ENCODE data around the gene RBPJ. TPM values are rescaled to one million over a fixed set of nuclear protein-coding genes. Genes with fewer than 3 reads are reported as not detected.
A peak's percentile ranks its signal among the peaks of the same experiment; 100 is the strongest.

RBPJ gene
- total RNA-seq (2014; rRNA removed; shearing (Covaris generic)): 17.8 and 23.8 TPM in 2 replicates

DNA sequence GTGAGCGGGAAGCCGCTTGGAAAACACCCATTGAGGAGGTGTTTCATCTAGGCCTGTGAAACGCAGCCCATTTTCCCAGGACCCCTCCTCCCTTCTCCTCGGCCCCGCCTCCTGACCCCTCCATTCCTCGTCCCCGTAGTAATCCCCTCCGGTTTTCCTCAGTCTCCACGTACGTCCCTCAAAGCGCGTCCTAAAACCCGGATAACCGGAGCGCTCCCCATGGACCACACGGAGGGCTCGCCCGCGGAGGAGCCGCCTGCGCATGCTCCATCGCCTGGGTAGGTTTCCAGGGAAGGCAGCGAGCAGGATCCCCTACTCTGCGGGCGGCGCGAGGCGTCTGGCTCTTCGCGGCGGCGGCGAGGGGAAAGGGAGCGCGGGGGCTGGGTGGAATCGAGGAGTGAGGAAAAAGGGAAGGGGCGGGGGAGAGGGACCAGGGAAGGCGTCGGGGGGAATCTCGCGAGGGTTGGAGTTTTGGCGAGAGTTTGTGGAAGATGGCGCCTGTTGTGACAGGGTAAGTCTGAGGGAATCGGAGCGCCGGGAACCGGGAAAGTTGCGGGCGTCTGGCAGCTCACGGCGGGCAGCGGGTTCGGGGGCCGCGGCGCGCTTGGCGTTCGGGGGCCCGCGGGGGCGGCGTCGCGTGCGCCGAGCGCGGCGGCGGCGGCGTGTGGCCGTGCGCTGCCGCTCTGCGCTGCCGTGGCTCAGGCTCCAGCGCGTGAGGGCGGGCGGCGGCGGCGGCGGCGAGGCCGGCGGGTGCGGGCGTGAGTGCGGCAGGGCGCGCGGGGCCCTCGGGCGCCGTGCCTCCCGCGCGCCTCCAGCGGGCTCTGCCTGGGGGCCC lies at the start of gene RBPJ:
Gene RBPJ, plus strand, starts transcription at position 477 of the 835 bp plus-strand sequence. Its CDS starts 15 bp downstream, at position 492.
- DNase-seq (ENCODE audit: low spot score): peak; percentile 88

- DNase-seq (ENCODE audit: low spot score): no peak
These were observed 49.1 kb upstream of the RBPJ start for GRCh38 chr4:26271703-26272102.

DNA sequence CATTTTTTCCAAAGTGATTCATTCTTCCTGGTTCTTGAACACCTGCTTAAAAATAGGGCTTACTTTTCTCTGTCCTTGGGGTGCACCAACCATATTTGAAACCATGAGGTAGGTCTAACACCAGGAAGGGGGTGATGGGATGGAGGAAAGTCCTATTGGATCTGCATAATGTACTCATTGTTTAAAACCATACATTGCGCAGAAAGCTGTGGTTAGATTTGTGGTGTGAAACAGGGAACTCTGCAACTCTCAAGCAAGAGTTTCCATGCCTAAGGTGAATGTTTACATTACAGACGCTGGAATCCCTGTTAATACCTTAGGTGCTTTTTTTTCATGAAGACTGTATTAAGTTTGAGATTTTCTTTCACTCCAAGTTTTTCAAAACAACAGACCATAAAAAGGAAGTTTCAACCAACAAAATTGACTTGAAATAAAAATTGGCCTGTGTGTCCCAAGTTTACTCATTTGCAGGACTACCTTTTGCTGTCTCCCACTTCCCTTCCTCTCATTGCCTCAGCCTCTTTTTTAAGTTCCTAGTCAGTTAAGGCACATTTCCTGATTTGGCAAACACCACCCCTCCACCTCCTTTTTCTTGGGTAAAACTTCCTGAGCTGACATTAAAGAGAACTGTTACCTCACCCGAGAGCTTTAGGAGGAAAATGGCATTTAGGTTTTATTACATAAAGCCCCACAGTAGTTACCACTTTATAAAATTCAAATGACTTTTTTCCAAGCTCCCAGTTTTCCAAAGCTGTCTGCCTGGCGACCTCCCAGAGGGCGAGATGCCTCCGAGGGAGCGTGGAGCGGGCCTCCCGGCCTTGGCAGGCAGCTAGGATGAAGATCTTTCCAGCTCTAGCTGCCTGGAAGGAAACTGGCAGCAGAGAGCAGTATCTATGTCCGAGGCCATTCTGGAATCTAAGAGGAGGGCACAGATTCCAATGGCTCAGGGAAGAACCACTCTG lies 47.9 kb upstream of the RBPJ start:
- no peak for DNase-seq (ENCODE audit: low spot score)

DNA sequence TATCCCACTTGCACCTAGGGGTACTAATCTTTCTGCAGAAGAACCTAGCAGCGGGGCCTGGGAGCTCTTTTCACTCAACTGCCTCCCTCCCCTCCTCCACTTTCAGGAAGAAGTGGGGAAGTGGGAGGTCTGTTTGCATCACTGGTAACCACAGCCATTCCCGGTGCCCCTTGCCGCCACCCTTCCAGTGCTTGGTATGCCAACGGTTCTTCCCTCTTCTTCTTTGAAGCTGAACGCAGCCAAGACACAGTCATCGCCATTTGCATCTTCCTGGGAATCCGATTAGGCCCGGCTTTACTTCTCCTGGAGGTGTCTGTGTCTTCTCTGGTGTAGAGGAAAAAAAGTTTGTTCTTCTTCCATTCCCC lies 47.2 kb upstream of the RBPJ start:
- DNase-seq (ENCODE audit: low spot score): no peak

DNA sequence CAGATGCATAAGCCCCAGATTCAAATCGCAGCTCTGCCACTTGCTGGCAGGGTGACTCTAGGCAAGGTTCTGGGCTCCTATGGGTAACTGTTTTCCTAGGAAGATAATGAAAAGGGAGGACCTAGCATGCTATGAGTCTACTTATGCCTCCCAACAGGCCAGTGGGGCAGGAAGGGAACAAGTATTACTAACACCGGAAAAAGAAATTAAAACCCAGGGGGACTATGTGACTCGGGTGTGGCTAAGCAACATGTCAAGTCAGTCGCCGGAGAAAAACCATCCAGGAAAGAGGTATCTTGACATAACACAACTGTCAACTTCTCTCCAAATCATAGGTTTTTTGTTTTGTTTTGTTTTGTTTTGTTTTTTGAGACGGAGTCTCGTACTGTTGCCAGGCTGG lies 45.5 kb upstream of the RBPJ start:
- DNase-seq (ENCODE audit: low spot score): no peak

DNA sequence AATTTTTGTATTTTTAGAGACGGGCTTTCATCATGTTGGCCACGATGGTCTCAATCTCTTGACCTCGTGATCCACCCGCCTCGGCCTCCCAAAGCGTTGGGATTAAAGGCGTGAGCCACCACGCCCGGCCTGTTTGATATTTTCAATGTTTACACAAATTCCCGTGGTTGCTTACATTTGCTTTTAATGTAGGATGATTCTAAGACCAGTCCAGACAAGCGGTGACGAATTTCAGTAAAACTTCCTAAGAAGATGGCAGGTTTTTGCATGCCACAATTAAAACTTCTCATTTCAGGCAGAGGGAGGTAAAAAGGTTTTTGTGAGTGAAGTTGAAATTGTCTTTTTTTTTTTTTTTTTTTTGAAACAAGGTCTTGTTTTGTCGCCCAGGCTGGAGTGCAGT lies 41.4 kb upstream of the RBPJ start:
- no peak for DNase-seq (ENCODE audit: low spot score)

DNA sequence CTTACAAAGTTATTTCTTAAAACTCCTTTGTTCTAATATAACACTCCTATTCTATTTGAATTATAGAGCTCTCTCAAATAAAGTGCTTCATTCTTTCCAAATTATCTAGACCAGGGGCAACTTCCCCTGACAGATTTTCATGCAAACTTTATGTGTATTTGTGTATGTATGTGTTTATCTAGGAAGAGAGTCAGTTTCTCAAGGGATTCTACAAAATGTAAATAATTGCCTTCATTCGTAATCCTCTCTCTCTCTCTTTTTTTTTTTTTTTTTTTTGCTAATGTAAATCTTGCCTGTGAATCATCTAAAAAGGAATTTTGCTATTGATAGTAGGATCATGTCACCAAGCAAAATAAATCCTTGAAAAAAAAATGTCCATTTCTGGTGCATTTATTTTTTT lies 38.9 kb upstream of the RBPJ start:
- DNase-seq (ENCODE audit: low spot score): no peak

DNA sequence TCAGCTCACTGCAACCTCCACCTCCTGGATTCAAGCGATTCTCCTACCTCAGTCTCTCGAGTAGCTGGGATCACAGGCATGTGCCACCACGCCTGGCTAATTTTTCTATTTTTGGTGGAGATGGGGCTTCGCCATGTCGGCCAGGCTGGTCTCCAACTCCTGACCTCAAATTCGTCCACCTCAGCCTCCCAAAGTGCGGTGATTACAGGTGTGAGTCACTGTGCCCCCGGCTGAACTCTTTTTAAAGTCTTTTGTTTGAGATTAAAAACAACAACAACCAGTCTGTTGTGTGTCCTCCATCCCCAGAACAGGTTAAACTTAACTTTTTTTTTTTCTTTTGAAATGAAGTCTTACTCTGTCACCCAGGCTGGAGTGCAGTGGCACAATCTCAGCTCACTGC lies 36.3 kb upstream of the RBPJ start:
- no peak for DNase-seq (ENCODE audit: low spot score)

DNA sequence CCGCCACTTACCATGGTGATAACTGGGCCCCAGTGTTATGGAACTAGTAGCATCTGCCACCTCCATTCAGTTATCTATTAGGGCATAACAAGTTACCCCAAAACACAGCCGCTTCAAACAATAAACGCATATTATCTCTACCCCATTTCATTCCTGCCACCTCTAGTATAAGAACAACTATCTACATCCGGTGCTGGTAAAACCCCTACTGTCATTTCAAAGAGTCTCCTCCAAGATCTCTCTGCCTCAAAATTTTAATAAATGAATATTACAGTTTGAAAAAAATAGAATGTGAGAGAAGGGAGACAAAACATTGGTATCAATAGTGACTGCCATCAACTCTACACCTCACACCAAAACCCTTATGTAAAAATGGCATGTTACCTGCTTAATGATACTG lies 35.5 kb upstream of the RBPJ start:
- DNase-seq (ENCODE audit: low spot score): no peak

GRCh38 chr4:26287756-26288155 lies 33.1 kb upstream of the RBPJ start:
- DNase-seq (ENCODE audit: low spot score): no peak

DNA sequence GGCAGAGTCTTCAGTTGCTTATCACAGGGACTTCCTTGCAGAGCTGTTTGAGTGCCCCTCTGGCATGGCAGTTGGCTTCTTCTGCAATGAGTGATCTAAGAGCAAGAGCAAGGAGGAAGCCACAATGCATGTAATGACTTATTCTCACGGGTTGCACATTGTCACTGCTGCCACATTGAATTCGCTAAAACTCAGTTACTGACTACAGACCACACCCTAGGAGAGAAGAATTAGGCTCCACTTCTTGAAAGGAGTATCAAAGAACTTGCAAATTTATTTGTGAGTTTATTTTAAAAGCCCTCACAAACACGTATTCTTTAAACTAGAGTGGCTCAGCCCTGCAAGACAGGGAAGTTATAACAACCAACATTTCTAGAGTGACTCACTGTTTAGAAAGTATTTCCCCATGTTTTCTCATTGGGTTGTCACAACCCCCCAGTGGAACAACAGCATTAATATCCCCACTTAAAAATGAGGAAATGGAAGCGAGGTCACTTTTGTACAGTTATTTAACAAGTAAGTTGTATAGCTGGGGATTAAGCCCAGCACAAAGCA lies 32.4 kb upstream of the RBPJ start:
- peak; percentile 25 for DNase-seq (ENCODE audit: low spot score)

- DNase-seq (ENCODE audit: low spot score): no peak
These were observed 31.4 kb upstream of the RBPJ start for GRCh38 chr4:26289401-26289800.

DNA sequence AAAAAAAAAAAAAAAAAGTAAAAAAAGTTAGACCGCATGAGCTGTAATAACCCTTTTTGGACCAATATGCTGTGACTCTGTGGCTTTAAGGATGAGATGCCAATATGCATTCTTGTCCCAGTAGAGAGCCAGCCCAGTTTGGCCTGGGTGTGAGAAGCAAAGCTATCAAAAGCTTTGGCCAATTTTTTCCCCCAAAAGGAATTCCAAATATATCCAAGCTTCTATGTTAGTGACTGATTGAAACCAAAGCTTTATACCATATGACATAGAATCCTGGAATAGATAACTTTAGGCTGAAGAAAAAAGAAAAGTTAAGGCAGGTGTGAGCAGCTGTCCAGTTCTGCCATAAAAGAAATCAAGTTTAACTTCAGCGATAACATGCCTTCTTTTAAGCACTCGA lies 30.5 kb upstream of the RBPJ start:
- no peak for DNase-seq (ENCODE audit: low spot score)

- no peak for DNase-seq (ENCODE audit: low spot score)
These were observed 25.9 kb upstream of the RBPJ start for GRCh38 chr4:26294904-26295303.

DNA sequence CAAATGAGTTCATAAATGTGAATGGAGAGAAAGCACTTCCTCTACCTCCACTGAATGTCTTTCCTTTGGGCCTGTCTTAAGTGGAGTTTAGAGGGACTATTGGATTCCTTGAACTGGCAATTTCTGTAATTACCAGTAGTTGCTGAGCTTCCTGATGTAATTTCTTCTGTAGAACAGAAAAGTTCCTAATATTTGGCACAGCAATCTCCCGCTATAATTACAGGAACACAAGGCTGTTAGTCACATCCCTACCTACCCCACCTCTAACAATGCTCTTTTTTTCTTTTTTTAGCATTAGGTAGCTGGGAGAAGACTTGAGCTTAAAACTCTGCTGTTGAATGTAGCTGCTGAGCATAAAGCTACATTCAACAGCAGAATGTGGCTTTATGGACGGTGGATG lies 24.8 kb upstream of the RBPJ start:
- DNase-seq (ENCODE audit: low spot score): no peak

DNA sequence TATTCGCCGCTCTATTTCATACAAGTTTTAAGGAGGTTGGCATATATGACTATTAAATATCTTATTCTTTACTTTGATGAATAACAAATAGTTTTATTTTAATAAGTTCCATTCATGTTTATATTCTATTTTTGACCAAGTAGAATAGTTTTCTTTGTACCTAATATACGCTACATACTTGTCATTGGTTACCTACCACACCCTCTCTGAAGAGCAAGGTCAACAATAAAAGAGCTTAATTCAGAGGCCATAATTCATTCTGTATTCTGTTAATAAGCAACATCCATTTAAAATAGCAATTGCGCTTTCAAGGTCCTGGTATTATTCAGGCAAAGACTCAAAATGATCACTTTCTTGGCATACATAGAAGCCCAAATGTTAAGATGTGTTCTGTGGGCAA lies 24.3 kb upstream of the RBPJ start:
- DNase-seq (ENCODE audit: low spot score): no peak

DNA sequence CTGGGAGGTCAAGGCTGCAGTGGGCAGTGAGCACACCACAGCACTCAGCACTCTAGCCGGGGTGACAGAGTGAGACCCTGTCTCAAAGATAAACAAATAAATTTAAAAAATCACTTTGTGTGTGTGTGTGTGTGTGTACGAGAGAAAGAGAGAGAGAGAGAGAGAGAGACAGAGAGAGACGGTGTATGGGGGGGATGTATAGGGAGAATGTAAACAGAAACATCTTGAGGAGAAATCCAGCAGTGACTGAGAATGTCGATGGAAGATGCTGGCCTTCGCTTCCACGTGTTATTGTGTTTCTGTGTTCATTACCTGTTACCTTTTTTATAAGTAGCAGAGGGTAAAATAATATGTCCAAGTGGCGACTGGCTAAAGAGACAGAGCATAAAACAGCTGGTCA lies 23.6 kb upstream of the RBPJ start:
- DNase-seq (ENCODE audit: low spot score): no peak

DNA sequence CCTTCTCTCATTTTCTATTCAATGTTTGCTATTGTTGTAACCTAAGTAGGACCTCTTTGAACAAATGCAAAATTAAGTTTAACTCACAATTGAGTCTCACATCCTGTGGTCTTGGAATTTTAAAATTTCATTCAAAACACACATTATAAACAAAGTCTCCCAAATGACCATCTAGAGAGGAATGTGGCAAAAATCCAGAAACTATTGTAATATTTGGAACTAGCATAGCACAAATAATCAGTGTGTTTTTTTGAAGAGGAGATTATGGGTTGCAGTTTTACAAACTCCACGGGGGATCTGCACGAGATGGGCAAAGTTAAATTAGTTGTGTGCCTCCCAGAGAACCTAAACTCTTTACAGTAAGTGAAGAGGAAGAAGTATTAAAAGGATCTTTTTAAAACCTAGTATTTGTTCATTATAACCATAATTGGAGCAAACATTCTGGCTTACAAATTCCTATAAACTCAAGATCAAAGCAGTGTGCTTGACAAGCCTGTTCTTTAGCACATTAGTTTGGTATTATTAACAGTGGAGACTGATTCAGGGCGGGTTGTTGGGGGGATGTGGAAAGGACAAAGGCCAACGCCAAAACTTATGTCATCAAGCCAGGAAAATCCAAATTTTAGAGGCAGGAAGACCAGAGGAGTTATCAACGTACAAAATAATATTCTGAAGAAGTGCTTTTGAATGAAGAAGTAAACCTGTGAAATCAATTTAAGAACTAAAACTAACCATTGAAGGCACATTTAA lies 22.4 kb upstream of the RBPJ start:
- DNase-seq (ENCODE audit: low spot score): no peak

GRCh38 chr4:26299254-26299882 lies 21.4 kb upstream of the RBPJ start:
- DNase-seq (ENCODE audit: low spot score): no peak

DNA sequence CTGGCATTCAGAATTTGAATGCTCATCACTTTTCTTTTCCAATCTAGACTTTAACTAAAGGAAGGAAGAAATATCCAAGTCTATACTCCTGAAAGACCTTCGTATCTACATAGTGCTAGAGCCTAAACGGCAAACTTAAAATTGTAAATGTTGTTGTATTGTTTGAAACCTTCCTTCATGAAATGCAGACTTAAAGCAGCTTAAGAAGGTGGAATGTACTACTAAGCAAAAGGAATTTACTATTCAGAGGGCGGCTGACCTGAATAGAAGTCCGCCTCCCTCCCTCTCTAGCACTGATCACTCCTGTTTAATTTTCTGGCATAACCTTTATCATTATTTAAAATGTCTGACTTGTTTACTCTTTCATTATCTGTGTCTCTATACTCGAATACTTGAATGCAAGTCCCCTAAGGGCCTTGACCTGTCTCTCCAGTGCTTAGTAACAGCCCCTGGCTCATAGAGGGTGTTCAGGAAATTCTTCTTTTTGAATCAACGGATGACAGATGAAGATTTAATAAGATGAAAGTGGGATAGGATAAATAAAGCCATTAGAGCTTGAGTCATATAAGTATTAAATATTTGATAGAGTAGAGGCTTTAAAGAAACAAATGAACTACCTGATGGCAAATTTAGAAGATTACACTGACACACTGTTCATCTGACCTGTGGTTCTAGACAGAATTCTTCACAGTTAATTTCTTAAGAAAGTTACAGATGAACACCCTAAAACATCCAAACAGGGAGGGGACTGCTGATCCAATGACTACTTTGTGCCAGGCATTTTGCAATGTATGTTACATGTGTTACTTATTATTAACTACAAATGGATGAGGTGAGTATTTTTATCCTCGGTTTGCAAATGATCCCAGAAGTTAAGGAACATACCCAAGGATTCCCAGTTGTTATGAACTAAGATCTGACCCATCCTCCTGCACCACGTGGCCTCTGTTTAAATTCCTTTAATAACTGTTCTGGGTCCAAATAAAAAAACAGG lies 20.2 kb upstream of the RBPJ start:
- no peak for DNase-seq (ENCODE audit: low spot score)
